Urothelium cell line (cell line): ENCODE data around the gene SLC44A2.

ENCODE experiments used
- DNase-seq: peaks from one replicate; pipeline ENCODE4 v3.0.0; 2011; ENCODE audit warnings: low spot score, mixed read lengths
- FAIRE-seq: peaks from 2 replicates; lab custom pipeline; 2011; peaks lifted over from hg19 to GRCh38; lab: Jason Lieb, UNC

SLC44A2 gene

DNA sequence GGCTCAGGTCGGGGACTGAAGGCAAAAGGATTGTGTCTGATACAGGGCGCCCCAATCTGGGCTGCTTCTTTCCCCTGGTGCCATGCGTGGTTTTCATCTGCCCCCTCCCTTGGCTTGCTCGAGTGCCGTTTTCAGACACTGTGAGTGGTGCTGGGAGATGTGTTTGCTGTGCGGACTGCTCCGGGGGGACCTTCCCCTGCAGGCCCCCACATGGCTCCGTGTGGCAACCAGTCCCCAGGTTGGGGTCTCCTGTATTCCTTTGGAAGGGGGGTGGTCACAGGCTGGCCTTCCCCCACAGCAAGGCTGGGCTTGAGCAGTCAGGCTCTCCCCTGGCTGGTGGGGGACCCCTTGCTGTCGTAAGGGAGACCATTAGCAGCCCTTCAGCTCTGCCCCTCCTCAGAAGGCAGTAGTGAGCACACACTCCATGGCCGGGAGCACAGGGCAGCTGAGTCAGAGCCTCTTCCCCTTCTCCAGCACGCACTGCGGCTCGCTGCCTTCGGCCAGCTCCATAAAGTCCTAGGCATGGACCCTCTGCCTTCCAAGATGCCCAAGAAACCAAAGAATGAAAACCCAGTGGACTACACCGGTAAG, 55.3 kb downstream of the SLC44A2 start:
- no peak for DNase-seq
- no peak for FAIRE-seq

DNA sequence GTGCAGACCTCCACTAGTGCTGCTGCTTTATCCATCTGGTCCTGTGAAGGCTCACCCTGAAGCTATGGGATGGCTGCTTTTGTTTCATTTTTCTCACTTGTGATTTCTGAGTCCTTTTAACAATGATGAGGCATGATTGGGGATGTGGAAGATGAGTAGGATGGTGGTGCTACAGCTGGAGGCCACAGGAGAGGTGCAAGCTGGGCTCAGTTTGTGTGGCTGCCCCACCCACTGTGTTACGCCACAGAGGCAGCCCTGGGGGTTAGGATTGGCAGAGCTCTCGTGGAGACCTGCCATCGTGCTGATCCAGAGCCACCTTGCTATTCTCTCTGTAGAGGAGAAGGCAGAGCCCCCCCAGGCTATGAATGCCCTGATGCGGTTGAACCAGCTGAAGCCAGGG, 56.3 kb downstream of the SLC44A2 start:
- no peak for FAIRE-seq
- DNase-seq: no peak

DNA sequence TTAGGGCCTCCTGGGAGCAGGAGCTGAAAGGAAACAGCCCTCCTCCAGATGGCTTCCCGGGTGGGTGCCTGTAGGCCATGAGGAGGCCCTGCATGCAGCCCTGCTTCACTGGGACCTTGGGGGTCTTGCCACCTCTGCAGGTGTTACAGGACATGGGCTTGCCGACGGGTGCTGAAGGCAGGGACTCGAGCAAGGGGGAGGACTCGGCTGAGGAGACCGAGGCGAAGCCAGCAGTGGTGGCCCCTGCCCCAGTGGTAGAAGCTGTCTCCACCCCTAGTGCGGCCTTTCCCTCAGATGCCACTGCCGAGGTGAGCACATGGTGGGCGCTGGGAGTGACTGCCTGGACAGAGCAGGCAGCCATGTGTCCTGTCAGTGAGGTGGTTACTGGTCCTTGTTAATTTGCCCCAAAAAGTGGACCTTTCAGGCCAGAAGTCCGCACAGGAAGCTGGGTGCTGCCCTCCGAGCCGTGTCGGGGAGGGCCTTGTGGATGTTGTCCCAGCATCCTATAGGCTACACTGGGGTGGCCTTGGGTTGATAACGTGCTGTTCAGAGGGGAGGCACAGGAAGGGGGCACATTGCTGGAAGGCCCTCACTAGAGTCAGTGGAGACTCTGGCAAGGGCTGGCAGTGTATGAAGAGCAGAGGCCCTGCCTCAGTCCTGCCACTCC, 57.2 kb downstream of the SLC44A2 start:
- FAIRE-seq (no peak), DNase-seq (no peak)

DNA sequence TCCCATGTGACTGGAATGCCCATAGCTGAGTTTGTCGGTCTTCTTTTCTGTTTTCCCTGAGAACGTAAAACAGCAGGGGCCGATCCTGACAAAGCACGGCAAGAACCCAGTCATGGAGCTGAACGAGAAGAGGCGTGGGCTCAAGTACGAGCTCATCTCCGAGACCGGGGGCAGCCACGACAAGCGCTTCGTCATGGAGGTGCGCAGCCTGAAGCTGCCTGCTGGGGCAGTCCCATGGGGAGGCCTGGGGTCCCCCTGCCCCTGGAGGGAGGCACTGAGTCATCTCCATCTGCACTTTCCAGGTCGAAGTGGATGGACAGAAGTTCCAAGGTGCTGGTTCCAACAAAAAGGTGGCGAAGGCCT, 57.7 kb downstream of the SLC44A2 start:
- no peak for DNase-seq

DNA sequence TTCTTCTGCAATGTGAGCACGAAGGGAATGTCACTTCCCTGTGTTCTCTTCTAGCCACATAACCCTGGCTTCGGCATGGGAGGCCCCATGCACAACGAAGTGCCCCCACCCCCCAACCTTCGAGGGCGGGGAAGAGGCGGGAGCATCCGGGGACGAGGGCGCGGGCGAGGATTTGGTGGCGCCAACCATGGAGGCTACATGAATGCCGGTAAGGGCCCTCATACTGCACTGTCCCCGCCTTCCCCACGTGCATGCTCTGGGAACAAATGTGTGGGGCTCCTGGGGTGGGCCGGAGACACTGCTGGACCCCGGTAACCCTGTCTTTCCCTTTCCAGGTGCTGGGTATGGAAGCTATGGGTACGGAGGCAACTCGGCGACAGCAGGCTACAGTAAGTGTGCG, 58.2 kb downstream of the SLC44A2 start:
- FAIRE-seq (no peak), DNase-seq (no peak)

More for the DNA sequence above, 57.7 kb downstream of the SLC44A2 start:
- no peak for FAIRE-seq

DNA sequence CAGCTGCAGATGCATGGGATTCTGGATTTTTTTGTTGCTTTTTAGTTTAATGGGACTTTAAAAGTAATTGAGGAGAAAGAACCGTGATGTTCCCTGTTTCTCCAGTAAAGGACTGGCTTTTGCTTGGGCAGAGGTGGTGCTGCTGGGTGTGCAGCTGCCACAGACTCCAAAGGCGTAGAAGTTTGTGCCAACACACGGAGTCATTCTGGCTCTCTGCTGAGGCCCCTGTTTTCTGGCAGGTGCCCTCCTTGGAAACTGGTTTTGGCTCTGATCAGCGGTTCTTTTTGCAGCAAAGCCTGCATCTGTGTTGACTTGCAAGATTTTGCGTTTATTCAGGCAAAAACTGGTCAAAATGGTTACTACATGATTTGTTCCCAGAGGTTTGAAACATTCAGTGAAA, 59.9 kb downstream of the SLC44A2 start:
- no peak for FAIRE-seq
- DNase-seq: no peak

DNA sequence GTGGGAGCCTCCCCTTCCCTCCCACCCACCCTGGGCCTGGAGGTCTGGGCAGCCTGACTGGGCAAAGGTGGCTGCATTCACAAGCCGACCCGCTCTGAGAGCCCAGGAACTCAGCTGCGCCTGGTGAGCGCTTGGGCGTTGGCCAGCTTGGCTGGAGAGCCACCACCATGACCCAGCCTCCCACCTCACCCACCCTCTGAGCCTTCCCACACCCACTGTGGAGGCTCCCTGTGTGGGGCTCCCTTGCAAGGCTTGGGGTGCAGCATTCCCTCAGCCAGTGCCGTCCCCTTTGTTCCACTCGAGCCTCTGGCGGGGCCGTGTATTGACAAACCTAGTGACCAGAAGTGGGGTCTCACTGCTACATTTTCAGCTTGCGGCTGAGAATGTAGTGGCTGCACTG, 60.8 kb downstream of the SLC44A2 start:
- FAIRE-seq: no peak
- no peak for DNase-seq

DNA sequence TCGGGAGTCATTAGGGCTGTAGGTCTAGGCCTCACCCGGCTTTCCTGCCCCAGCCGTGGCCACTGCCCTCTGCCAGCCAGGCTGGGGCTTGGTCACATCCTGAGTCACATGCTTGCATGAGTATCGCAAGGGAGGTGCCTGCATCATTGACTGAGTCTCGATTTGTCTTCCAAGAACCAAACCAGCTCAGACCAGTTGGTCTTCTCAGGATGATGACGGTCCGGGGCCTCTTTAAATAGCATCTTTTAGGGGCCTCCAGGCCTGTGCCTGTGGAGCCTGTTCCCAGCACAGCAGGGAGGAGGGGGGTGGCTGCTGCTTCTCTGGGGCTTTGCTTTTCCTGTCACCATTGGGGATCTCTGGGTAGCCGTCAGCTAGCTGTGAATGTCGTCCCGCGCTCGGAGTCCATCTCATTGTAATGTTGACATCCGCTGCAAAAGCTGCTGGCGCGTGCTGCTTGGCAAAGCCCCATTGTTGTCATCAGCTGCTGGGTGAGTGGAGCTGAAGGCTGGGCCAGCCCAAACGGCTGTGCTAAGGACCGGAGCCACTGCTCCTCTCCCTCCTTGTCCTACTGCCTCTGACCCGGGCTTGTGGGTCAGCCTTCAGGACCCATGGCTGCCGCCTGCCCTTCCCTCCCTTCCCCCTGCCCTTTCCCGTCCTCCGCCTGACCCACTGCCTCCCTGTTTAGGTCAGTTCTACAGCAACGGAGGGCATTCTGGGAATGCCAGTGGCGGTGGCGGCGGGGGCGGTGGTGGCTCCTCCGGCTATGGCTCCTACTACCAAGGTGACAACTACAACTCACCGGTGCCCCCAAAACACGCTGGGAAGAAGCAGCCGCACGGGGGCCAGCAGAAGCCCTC, 61.5 kb downstream of the SLC44A2 start:
- DNase-seq: no peak
- FAIRE-seq: no peak

DNA sequence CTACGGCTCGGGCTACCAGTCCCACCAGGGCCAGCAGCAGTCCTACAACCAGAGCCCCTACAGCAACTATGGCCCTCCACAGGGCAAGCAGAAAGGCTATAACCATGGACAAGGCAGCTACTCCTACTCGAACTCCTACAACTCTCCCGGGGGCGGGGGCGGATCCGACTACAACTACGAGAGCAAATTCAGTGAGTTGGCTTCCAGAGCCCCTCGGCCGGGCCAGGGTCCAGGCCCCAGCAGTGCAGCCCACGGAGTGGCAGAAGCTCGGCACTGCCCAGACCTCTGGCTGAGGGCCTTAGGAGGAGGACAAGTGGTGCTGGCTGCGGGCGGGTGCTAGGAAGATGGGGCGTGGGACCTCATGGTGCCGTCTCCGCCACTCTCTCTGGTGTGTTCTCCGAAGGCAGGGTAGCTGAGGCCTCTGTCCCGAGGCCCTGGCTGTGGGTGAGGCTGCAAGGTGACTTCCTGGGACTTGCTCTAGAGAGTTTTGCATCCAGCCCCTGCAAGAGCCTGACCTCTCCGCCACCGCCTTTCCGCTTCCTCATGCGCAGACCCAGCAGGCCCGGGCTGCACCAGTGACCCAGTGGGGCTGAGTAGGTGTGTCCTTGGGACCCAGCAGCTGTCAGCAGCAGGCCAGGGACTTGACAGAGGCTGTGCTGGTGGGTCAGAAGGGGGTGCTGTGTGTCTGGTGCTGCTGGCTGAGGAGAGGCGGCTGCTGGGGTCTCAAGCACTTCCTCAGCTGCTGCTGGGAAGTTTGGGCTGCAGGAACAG, 62.4 kb downstream of the SLC44A2 start:
- no peak for FAIRE-seq

DNA sequence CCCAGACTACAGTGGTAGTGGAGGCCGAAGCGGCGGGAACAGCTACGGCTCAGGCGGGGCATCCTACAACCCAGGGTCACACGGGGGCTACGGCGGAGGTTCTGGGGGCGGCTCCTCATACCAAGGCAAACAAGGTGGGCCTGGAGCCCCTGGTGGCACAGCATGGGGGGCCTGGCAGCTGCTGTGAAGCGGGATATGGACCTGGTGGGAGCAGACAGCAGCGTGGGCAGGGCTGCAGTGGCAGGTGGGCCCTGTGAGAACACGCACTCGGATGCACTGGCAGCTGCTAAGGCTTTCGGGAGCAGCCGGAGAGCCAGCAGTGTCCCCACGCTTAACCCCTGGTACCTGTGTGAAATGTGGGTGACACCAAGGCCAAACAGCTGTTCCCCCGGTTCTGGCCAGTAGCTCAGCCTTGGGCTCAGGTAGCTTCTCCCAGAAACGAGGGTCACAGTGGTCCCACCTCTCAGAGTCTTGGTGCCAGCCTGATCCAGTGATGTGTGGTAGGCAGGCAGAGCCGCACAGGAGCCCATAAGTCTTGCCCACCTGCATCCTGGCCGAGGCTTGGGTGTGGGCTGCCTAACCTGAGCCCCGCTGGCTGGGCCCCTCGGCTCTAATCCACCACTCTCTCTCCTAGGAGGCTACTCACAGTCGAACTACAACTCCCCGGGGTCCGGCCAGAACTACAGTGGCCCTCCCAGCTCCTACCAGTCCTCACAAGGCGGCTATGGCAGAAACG, 63.4 kb downstream of the SLC44A2 start:
- DNase-seq (no peak), FAIRE-seq (no peak)

More for the DNA sequence above, 62.4 kb downstream of the SLC44A2 start:
- no peak for DNase-seq

DNA sequence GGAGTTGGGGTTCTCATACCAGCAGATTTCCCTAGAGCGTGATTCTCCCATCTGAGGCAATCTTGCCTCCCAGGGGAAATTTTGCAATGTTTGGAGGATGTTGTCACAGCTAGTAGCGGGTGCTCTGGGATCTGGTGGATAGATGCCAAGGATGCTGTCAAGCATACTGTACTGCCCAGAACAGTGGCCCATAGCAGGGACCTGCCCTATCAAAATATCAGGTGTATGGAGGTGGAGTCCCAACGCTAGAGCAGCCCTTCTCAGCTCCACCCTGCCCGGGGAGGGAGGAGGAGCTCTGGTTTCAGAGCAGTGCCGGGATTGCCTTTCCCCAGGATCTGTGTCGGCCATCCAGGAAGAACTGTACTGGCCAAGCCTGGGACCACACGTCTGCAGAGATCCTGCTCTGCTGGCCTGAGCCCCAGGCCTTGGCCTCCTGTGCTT, 65.0 kb downstream of the SLC44A2 start:
- FAIRE-seq (no peak), DNase-seq (no peak)

DNA sequence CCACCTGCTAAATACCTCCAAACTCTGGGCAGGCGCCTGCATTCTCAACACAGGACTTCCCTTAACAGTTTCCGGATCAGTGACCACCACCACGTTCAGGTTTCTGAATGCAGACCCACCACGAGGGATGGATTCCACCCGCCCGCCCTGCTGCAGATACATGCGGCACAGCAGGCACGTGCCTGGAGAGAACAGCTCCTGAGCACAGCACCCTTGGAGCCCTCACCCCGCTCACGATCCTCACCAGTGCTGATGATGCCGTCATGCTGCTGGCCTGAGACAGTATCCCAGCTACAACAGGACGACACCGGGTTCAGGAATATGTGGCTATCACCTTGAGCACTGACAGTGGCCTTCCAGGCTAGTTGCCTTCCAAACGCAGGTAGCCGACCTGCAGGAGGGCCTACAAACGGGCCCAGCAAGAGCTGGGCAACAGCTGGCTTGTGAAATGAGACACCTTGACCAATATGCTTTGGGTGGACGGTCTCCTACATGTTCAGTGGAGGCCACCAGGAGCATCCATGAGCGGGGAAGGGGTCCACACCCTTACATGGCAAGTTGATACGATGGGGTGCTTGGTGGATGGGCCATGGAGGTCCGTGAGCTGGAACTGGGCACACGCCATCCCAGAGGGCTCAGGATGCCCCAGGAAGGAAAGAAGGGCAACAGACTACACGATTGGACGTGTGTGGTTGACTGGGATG, 66.0 kb downstream of the SLC44A2 start:
- FAIRE-seq: no peak
- no peak for DNase-seq

DNA sequence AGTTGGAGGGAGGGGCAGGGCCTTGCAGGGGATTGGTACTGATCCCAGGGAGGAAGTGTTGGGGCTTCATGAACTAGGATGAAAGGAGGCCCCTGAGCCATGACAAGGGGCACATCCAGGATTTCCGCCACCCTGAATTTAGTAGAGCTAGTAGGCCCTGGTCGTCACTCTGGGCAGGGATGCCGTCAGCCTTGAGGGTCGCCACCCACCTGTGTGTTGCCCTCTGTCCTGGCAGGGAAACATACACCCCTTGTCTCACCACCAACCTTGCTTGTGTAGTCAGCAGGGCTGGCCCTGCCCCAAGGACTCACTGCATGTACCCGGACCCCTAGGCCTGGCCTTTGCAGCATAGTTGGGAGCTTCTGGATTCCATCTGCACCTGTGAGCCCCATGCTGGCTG, 66.5 kb downstream of the SLC44A2 start:
- DNase-seq (no peak), FAIRE-seq (no peak)

DNA sequence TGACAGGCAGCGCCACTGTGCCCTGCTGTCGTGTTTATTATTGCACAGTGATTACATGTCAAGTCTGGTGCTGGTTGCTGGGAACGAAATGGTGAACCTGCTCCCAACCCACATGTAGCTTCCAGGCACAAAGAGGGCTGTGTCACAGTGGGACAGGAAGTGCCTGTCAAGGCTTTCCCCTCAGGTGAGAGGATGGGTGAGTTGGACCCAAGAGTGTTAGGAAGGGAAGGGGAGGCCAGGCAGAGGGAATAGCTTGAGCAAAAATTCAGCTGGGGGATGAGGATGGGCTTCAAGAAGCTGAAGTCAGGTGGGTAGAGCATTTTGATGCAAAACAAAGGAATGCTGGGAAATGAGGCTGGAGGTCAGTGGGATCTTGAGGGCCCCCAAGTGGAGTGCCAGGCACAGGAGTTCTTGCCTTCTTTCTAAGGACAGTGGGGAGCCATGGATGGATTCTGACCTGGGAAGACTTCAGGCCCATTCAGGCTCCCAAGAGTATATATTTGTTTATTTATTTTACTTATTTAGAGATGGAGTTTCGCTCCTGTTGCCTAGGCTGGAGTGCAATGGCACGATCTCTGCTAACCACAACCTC, 67.4 kb downstream of the SLC44A2 start:
- FAIRE-seq (no peak), DNase-seq (no peak)
